Measurements from ENCODE around the gene UBE2M.
A peak's percentile ranks its signal among the peaks of the same experiment; 100 is the strongest.
"Not testable (repeated sequence)": the region's sequence is repeated elsewhere in the genome, so short reads cannot be mapped to it uniquely, and the experiment has no call there.

The UBE2M gene

DNA sequence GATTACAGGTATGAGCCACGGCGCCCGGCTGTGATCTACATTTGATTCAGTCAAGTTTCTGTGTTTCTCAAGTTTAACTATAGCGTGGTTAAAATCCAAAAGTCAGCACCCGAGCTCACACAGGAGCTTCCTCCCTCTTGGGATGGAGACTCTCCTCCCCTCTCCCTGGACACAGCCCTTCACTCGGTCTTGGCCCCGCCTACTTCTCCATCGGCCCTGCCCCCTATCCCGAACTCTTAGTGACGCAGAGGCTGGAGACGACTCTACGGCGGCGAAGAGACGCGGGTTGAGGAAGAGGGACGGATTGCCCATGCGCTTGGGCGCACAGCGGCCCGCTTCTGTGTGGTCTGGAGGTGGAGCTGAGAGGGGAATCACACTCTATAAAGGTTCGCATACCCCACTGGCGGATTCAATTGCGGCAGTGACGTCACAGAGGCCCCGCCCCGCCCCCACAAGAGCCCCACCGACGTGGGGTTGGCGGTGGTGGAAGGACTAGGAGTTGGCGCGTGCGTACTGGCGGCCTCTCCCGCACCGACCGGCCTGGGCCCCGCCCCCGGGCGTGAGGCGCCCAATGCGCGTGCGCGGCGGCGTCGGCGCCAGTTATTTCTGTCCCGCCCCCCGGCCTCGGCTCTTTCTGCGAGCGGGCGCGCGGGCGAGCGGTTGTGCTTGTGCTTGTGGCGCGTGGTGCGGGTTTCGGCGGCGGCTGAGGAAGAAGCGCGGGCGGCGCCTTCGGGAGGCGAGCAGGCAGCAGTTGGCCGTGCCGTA, 14.4 kb downstream of the UBE2M start, which contains the start of gene TRIM28:
TRIM28 (plus strand) TSS at position 239 of the 765 bp plus-strand sequence. CDS start 694 bp downstream, outside the sequence.
- Histone ChIP-seq H3K4me1 (ENCODE audit: control insufficient read depth, insufficient read depth, low read length) (peaks cover 11% of the 10 kb centered on the region), H3K27me3 (ENCODE audit: control insufficient read depth, insufficient read depth, low read length) (peaks cover 35% of the 10 kb centered on the region), H3K27ac (ENCODE audit: low read depth, low read length) (peak within 1 kb of the TSS; percentile 83), H3K4me3 (ENCODE audit: low read depth, low read length) (peak within 1 kb of the TSS; percentile 100), H3K9me3 (ENCODE audit: control insufficient read depth, insufficient read depth, low read depth, low read length) (no peaks in the 10 kb centered on the region), H3K36me3 (ENCODE audit: control insufficient read depth, insufficient read depth, low read length) (peaks cover 41% of the 10 kb centered on the region), H3K9ac (ENCODE audit: low read length) (peak within 1 kb of the TSS; percentile 96)

DNA sequence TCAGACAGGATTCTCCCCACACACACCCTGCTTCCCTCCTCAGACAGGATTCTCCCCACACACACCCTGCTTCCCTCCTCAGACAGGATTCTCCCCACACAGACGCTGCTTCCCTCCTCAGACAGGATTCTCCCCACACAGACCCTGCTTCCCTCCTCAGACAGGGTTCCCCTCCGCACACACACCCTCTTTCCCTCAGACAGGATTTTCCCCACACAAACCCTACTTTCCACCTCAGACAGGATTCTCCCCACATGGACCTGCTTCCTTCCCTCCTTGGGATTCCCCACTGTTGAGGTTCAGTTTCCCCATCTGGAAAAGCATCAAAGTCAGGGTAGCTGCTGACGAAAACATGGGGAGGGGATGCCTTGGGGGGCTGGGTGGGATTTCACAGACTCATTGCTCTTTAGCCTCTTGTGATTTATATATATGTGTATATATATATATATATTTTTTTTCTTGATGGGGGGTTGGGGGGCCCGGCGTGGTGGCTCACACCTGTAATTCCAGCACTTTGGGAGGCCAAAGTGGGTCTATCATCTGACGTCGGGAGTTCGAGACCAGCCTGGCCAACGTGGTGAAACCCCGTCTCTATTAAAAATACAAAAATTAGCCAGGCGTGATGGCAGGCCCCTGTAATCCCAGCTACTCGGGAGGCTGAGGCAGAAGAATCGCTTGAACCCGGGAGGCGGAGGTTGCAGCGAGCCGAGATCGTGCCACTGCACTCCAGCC, 15.6 kb downstream of the UBE2M start:
- peak overlapping the region; percentile 100; the same call in 1 of the 2 replicates for H3K4me3 ChIP-seq (ENCODE audit: low read depth, low read length)
- H3K27ac ChIP-seq (ENCODE audit: low read depth, low read length); H3K9ac ChIP-seq (ENCODE audit: low read length); H3K9me3 ChIP-seq (ENCODE audit: control insufficient read depth, insufficient read depth, low read depth, low read length): not testable (repeated sequence)
- H3K4me1 ChIP-seq (ENCODE audit: control insufficient read depth, insufficient read depth, low read length), result peaks cover 11% of the 10 kb centered on the region
- peaks cover 38% of the 10 kb centered on the region for H3K27me3 ChIP-seq (ENCODE audit: control insufficient read depth, insufficient read depth, low read length)
- peaks cover 29% of the 10 kb centered on the region for H3K36me3 ChIP-seq (ENCODE audit: control insufficient read depth, insufficient read depth, low read length)

- H3K4me1 ChIP-seq (ENCODE audit: control insufficient read depth, insufficient read depth, low read length); H3K36me3 ChIP-seq (ENCODE audit: control insufficient read depth, insufficient read depth, low read length); H3K4me3 ChIP-seq (ENCODE audit: low read depth, low read length); H3K27ac ChIP-seq (ENCODE audit: low read depth, low read length); H3K9me3 ChIP-seq (ENCODE audit: control insufficient read depth, insufficient read depth, low read depth, low read length): not testable (repeated sequence)
- H3K27me3 ChIP-seq (ENCODE audit: control insufficient read depth, insufficient read depth, low read length), result peaks cover 38% of the 10 kb centered on the region
- peak overlapping the region; percentile 81 for H3K9ac ChIP-seq (ENCODE audit: low read length)
These were observed 19.2 kb downstream of the UBE2M start for GRCh38 chr19:58539169-58539559.

GRCh38 chr19:58538257-58539168, 19.9 kb downstream of the UBE2M start:
- Histone ChIP-seq H3K4me1 (ENCODE audit: control insufficient read depth, insufficient read depth, low read length) (peaks cover 4% of the 10 kb centered on the region; the same call in 1 of the 2 replicates), H3K27ac (ENCODE audit: low read depth, low read length) (peak overlapping the region; percentile 80), H3K27me3 (ENCODE audit: control insufficient read depth, insufficient read depth, low read length) (peaks cover 38% of the 10 kb centered on the region), H3K36me3 (ENCODE audit: control insufficient read depth, insufficient read depth, low read length) (no peaks in the 10 kb centered on the region), H3K9me3 (ENCODE audit: control insufficient read depth, insufficient read depth, low read depth, low read length) (no peaks in the 10 kb centered on the region), H3K9ac (ENCODE audit: low read length) (peak overlapping the region; percentile 81), H3K4me3 (ENCODE audit: low read depth, low read length) (peak overlapping the region; percentile 52)

- H3K27me3 ChIP-seq (ENCODE audit: control insufficient read depth, insufficient read depth, low read length), result peaks cover 31% of the 10 kb centered on the region
- H3K27ac ChIP-seq (ENCODE audit: low read depth, low read length), result no peak overlapping the region
- H3K4me3 ChIP-seq (ENCODE audit: low read depth, low read length), result peak overlapping the region; percentile 52; the same call in 1 of the 2 replicates
- peaks cover 4% of the 10 kb centered on the region; the same call in 1 of the 2 replicates for H3K4me1 ChIP-seq (ENCODE audit: control insufficient read depth, insufficient read depth, low read length)
- no peak overlapping the region for H3K9ac ChIP-seq (ENCODE audit: low read length)
- no peaks in the 10 kb centered on the region for H3K36me3 ChIP-seq (ENCODE audit: control insufficient read depth, insufficient read depth, low read length)
- no peaks in the 10 kb centered on the region for H3K9me3 ChIP-seq (ENCODE audit: control insufficient read depth, insufficient read depth, low read depth, low read length)
These were observed 21.3 kb downstream of the UBE2M start for GRCh38 chr19:58536852-58537798.

DNA sequence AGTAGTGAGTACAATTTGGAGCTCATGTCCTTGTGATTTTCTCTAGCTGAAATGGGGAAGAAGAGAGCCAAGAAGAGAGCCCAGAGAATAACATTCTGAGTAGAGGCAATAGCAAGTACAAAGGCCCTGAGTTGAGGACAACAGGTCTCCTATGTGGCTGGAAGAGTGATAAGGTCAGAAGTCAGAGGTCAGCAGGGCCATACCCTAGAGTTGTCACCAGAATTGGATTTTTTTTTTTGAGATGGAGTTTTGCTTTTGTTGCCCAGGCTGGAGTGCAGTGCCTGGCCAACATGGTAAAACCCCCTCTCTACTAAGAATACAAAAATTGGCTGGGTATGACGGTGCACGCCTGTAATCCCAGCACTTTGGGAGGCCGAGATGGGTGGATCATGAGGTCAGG, 22.6 kb downstream of the UBE2M start:
- no peak overlapping the region for H3K4me3 ChIP-seq (ENCODE audit: low read depth, low read length)
- H3K27ac ChIP-seq (ENCODE audit: low read depth, low read length), result no peak overlapping the region
- H3K27me3 ChIP-seq (ENCODE audit: control insufficient read depth, insufficient read depth, low read length), result peaks cover 31% of the 10 kb centered on the region
- H3K4me1 ChIP-seq (ENCODE audit: control insufficient read depth, insufficient read depth, low read length), result peaks cover 4% of the 10 kb centered on the region; the same call in 1 of the 2 replicates
- no peak overlapping the region for H3K9ac ChIP-seq (ENCODE audit: low read length)
- no peaks in the 10 kb centered on the region for H3K36me3 ChIP-seq (ENCODE audit: control insufficient read depth, insufficient read depth, low read length)
- no peaks in the 10 kb centered on the region for H3K9me3 ChIP-seq (ENCODE audit: control insufficient read depth, insufficient read depth, low read depth, low read length)

GRCh38 chr19:58531034-58531840, 27.2 kb downstream of the UBE2M start:
- Histone ChIP-seq H3K27ac (ENCODE audit: low read depth, low read length) (no peak overlapping the region), H3K27me3 (ENCODE audit: control insufficient read depth, insufficient read depth, low read length) (peaks cover 11% of the 10 kb centered on the region), H3K36me3 (ENCODE audit: control insufficient read depth, insufficient read depth, low read length) (no peaks in the 10 kb centered on the region), H3K9ac (ENCODE audit: low read length) (no peak overlapping the region), H3K9me3 (ENCODE audit: control insufficient read depth, insufficient read depth, low read depth, low read length) (no peaks in the 10 kb centered on the region), H3K4me3 (ENCODE audit: low read depth, low read length) (no peak overlapping the region), H3K4me1 (ENCODE audit: control insufficient read depth, insufficient read depth, low read length) (no peaks in the 10 kb centered on the region)

DNA sequence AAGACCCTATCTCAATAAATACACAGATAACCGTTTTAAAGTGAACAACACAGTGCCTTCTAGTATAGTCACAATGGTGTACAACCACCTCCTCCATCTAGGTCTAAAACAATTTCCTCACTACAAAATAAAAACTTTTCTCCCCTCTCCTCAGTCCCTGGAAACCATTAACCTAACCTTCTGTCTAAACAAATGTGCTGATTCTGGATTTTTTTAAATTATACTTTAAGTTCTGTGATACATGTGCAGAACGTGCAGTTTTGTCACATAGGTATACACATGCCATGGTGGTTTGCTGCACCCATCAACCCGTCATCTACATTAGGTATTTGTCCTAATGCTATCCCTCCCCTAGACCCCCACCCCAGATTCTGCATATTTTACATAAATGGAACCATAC, 29.0 kb downstream of the UBE2M start:
- no peak overlapping the region for H3K9ac ChIP-seq (ENCODE audit: low read length)
- H3K9me3 ChIP-seq (ENCODE audit: control insufficient read depth, insufficient read depth, low read depth, low read length), result no peaks in the 10 kb centered on the region
- peaks cover 13% of the 10 kb centered on the region for H3K4me1 ChIP-seq (ENCODE audit: control insufficient read depth, insufficient read depth, low read length)
- H3K27me3 ChIP-seq (ENCODE audit: control insufficient read depth, insufficient read depth, low read length), result peaks cover 11% of the 10 kb centered on the region
- no peak overlapping the region for H3K27ac ChIP-seq (ENCODE audit: low read depth, low read length)
- H3K4me3 ChIP-seq (ENCODE audit: low read depth, low read length), result no peak overlapping the region
- no peaks in the 10 kb centered on the region for H3K36me3 ChIP-seq (ENCODE audit: control insufficient read depth, insufficient read depth, low read length)

DNA sequence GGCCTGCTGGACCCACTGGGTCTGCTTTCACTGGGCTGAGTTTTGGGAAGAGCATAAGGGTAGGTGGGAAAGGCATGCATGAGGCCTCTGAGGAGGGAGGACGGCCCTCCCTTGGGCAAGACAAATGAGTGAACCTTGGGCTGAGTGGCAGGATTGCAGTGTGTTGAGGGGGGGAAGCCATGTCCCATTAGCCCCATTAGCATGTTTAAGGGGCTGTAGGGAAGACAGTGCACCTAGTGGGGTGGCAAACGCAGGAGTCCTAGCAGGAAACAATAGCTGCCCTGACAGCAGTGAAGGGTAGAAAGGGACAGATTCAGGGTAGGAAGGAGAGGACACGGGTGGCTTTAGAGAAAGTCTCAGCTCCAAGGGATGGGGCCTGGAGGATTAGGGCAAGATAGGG, 35.7 kb downstream of the UBE2M start:
- Histone ChIP-seq H3K4me1 (ENCODE audit: control insufficient read depth, insufficient read depth, low read length) (peaks cover 32% of the 10 kb centered on the region), H3K9ac (ENCODE audit: low read length) (peak overlapping the region; percentile 34), H3K36me3 (ENCODE audit: control insufficient read depth, insufficient read depth, low read length) (peaks cover under 1% of the 10 kb centered on the region; the same call in 1 of the 2 replicates), H3K27me3 (ENCODE audit: control insufficient read depth, insufficient read depth, low read length) (no peaks in the 10 kb centered on the region), H3K4me3 (ENCODE audit: low read depth, low read length) (no peak overlapping the region), H3K27ac (ENCODE audit: low read depth, low read length) (no peak overlapping the region), H3K9me3 (ENCODE audit: control insufficient read depth, insufficient read depth, low read depth, low read length) (no peaks in the 10 kb centered on the region)

Data from HUES6 (cell line).